Fibroblast of lung (primary cell): ENCODE measurements around the gene CCDC154.

Experiments
- EZH2 ChIP-seq: IDR thresholded peaks from 2 replicates; pipeline ENCODE4 v1.5.1; 2012; ENCODE audit warnings: low read length, control low read depth, mild to moderate bottlenecking; ENCODE audit errors: missing control alignments
- TF ChIP-seq, protein P1 (sequence below), 2 donors: IDR thresholded peaks in 1 of 2; conservative IDR thresholded peaks in 1 of 2; 1 replicate in 1 of 2; 2 replicates in 1 of 2; pipeline ENCODE4 v1.5.1; 2011 to 2012; ENCODE audit warnings: low read length in 2 of 2, control low read depth in 1 of 2, inconsistent platforms in 1 of 2, low read depth in 1 of 2, mild to moderate bottlenecking in 1 of 2

DNA sequence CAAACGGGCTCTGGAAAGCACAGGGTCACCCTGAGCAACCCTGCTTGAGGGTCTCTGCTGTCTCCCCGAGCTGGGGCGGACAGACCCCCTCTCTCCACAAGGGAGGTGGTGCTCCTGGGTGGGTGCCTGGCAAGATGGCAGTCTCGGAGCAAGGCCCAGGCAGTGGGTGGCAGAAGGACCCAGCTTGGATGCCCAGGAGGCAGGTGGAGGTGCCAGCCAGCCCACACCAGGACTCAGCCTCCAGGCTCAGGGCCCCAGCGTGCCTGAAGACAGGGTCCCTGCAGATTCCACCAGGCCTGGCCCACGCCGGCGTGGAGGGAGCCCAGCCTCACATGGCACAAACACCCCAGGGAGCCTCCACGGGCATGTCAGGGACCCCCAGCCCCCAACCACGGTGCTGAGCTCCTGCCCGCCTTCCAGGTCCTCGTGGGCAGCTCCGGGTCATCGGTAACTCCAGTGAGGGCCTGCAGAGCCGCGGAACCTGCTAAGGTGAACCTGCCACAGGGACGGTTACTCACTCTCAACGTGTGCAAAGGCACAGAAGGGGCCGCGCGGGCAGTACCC is 50.7 kb downstream of the CCDC154 start:
- TF ChIP-seq, protein P1, sequence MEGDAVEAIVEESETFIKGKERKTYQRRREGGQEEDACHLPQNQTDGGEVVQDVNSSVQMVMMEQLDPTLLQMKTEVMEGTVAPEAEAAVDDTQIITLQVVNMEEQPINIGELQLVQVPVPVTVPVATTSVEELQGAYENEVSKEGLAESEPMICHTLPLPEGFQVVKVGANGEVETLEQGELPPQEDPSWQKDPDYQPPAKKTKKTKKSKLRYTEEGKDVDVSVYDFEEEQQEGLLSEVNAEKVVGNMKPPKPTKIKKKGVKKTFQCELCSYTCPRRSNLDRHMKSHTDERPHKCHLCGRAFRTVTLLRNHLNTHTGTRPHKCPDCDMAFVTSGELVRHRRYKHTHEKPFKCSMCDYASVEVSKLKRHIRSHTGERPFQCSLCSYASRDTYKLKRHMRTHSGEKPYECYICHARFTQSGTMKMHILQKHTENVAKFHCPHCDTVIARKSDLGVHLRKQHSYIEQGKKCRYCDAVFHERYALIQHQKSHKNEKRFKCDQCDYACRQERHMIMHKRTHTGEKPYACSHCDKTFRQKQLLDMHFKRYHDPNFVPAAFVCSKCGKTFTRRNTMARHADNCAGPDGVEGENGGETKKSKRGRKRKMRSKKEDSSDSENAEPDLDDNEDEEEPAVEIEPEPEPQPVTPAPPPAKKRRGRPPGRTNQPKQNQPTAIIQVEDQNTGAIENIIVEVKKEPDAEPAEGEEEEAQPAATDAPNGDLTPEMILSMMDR (conservative IDR thresholded peaks at IDR 0.05 in 1 of 2, IDR thresholded peaks at IDR 0.05 in 1 of 2; ENCODE audit: low read depth in 1 of 2, low read length in 2 of 2), result no peak
- no peak for TF ChIP-seq EZH2
